ENCODE measurements around the gene SPATA31E1.
"Not testable (repeated sequence)": the region's sequence is repeated elsewhere in the genome, so short reads cannot be mapped to it uniquely, and the experiment has no call there.

SPATA31E1 gene

GRCh38 chr9:87882627-87883026 is at the start of gene SPATA31E1:
TSS of gene SPATA31E1 (plus strand) at chr9:87882877. CDS start at chr9:87882892, 15 bp downstream.
- DNase-seq (ENCODE audit: low read depth) = no peak

GRCh38 chr9:87834357-87834756 is 48.3 kb upstream of the SPATA31E1 start:
- no peak for DNase-seq (ENCODE audit: low read depth)

GRCh38 chr9:87836536-87836935 is 46.1 kb upstream of the SPATA31E1 start:
- no peak for DNase-seq (ENCODE audit: low read depth)

GRCh38 chr9:87836951-87837705 is 45.5 kb upstream of the SPATA31E1 start:
- no peak for DNase-seq (ENCODE audit: low read depth)

GRCh38 chr9:87840134-87840533 is 42.5 kb upstream of the SPATA31E1 start:
- no peak for DNase-seq (ENCODE audit: low read depth)

DNA sequence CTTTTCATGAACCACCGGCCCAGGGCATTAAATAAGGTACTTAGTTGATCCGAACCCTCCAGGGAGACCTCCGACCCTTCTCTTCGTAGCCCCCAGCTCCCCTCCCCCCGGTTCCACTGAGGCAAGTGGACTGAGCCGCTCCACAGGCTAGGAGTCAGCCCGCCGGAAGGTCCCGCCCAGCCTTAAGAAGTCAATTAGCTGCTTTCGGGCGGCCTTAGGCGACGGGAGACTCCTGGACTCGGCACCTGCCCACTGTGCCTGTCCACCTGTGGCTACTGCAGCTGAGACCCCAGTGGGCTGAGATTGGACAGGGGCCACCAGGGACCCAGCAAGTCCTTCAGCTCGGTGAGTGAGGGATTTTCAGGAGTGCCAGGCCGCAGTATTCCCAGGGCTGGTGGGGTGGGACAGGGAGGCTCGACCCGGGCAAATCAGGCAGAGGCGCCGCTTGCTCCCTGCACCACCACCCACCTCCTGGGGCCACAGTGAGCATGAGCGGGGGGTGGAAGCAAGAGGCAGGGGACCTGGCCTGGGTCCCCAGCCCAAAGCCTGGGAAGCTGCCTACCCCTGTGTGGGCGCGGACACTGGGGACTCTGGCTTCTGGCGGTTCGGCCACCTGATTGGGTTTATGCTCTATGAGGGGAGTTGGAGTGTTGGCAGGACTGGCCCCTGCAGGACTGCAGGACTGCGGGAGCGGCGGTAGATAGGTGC is 39.6 kb upstream of the SPATA31E1 start:
- no peak for DNase-seq (ENCODE audit: low read depth)

GRCh38 chr9:87844506-87844905 is 38.2 kb upstream of the SPATA31E1 start:
- no peak for DNase-seq (ENCODE audit: low read depth)

- DNase-seq (ENCODE audit: low read depth) = not testable (repeated sequence)
Observed at GRCh38 chr9:87847817-87848216, 34.9 kb upstream of the SPATA31E1 start.

GRCh38 chr9:87849144-87849758 is 33.4 kb upstream of the SPATA31E1 start:
- DNase-seq (ENCODE audit: low read depth) = no peak

- DNase-seq (ENCODE audit: low read depth) = no peak
Observed at GRCh38 chr9:87850391-87850790, 32.3 kb upstream of the SPATA31E1 start.

GRCh38 chr9:87851186-87851585 is 31.5 kb upstream of the SPATA31E1 start:
- not testable (repeated sequence) for DNase-seq (ENCODE audit: low read depth)

- no peak for DNase-seq (ENCODE audit: low read depth)
Observed at GRCh38 chr9:87853302-87853701, 29.4 kb upstream of the SPATA31E1 start.

DNA sequence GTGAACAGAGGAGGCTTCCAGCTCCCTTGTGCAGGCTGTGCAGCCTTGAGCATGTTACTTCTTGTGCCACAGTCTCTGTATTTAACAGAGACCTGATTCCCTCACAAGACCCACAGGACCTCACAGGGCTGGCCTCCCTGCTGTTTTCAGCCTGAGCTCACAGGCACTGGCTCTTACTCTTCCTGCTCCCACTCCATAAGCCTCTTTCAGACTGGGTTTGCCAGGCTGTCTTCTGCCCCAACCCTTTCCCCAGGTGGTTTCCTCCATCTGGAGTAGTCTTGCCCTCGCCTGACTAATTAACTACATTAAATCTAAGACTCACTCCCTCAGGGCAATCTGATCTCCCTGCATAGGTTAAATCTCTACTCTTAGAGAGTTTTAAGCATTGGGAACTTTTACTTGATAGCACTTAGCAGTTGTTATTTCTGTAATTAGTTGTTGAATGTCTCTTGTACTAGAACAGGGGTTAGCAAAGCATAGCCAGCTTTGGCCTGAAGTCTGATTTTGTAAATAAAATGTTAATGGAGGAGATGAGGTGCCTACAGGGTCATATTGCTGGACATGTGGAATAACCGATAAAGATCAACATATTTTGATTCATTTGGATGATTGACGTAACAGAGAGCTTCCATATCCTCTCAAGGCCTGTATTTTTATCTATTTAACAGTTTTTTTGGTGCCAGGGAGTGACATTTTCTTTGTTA is 28.6 kb upstream of the SPATA31E1 start:
- no peak for DNase-seq (ENCODE audit: low read depth)

DNA sequence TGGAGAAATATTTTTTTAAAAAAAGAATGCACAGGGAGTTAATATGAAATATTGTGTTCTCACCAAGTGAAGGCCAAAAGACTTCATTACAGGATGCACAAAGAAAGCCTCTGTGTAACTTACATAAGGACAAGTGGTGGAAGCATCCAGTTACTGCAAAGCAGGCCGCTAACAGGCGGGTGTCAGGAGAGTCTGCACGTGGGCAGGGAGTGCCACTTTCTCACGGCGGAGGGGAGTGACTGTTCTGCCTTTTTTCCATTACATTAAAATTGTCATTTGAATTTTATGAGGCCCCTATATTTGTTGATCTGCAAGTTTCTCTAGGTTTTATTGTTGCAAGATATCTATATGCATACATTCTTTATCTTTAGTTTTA is 28.1 kb upstream of the SPATA31E1 start:
- no peak for DNase-seq (ENCODE audit: low read depth)

GRCh38 chr9:87855061-87855460 is 27.6 kb upstream of the SPATA31E1 start:
- DNase-seq (ENCODE audit: low read depth) = no peak

DNA sequence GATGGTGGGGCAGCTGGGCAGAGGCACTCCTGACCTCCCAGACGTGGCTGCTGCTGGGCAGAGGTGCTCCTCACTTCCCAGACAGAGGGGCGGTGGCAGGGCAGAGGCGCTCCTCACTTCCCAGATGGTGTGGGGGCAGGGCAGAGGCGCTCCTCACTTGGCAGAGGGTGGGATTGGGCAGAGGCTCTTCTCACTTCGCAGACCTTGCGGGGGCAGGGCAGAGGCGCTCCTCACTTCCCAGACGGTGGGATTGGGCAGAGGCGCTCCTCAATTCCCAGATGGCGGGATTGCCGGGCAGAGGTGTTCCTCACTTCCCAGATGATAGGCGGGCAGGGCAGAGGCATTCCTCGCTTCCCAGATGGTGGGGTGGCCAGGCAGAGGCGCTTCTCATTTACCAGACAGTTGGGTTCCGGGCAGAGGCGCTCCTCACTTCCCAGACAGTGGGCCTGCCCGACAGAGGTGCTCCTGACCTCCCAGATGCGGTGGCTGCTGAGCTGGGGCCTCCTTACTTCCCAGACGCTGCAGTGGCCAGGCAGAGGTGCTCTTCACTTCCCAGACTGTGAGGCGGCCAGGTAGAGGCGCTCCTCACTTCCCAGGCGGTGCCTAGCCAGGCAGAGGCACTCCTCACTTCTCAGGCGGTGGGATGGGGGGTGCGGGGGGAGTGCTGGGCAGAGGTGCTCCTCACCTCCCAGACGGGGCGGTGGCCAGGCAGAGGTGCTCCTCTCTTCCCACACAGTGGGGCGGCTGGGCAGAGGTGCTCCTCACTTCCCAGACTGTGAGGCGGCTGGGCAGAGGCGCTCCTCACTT is 25.3 kb upstream of the SPATA31E1 start:
- DNase-seq (ENCODE audit: low read depth) = no peak

GRCh38 chr9:87857948-87858335 is 24.7 kb upstream of the SPATA31E1 start:
- DNase-seq (ENCODE audit: low read depth) = no peak

DNA sequence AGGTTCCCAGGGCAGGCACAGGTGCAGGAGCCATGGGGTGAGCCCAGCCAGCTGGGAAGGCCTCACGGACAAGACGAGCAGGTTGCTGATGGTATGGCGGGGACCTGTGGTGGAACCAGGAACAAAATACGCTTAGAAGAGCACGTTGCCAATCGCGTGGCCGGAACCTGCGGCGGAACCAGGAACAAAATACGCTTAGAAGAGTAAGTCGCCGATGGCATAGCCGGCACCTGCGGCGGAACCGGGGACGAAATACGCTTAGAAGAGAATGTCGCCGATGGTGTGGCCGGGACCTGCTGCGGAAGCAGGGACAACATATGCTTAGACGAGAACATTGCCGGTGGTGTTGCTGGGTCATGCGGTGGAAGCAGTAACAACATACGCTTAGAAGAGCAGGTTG is 23.5 kb upstream of the SPATA31E1 start:
- DNase-seq (ENCODE audit: low read depth) = no peak

DNA sequence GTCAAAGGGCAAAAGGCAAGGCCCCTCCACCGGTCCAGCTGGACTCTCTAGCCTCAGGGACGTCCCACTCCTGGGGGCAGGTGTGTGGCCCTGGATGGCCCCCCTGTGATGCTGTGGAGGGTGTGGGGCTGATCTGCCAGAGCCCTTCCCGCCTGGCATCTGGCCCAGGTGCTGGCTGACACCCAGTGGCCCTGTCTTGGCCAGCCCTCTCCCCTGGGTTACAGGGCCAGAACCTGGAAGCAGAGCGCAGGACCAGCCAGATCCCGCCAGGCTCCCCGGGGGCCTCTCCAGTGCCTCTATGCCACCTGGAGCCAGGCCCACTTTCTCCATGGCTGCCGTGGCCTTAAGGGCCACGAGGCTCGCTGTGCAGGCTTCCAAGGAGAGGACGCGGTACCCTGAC is 22.9 kb upstream of the SPATA31E1 start:
- DNase-seq (ENCODE audit: low read depth) = no peak

DNA sequence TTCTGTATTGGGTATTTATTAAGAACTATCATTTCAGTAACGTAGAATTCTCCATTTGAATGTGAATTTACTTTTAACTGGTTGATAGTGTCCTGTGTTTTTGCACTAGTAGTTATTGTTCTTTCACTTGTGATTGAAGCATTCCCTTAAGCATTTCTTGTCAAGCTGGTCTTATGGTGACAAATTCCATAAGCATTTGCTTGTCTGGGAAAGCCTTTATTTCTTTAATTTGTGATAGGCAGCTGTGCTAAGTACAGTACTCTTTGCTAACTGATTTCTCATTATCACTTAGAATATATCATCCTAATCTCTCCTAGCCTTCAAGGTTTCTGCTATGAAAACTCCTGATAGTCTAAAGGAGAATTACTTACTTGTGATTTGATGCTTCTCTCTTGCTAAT is 21.3 kb upstream of the SPATA31E1 start:
- no peak for DNase-seq (ENCODE audit: low read depth)

GRCh38 chr9:87862536-87863268 is 20.0 kb upstream of the SPATA31E1 start:
- DNase-seq (ENCODE audit: low read depth) = no peak

Measured in activated T-cell treated with anti-CD3 and anti-CD28 coated beads for 1 hour (primary cell).